Activated CD8-positive, alpha-beta T cell treated with anti-CD3 and anti-CD28 coated beads for 36 hours (primary cell): Measurements from ENCODE around the gene ERGIC3. TPM values are rescaled to one million over a fixed set of nuclear protein-coding genes. Genes with fewer than 3 reads are reported as not detected.
A peak's percentile ranks its signal among the peaks of the same experiment; 100 is the strongest.

Experiments
- ATAC-seq: fragments of 200-7000 bp; cut with Tn5 transposase; one replicate; pipeline ENCODE4 v1.10.0; 2021; ENCODE audit warnings: mild to moderate bottlenecking, moderate library complexity
- CTCF ChIA-PET: fragments of 350-600 bp; sonication (Branson Sonifier 250); formaldehyde crosslinking; loops from one replicate; lab custom pipeline; 2021; ENCODE audit warnings: antibody characterized with exemption; lab: Charles Lee
- POLR2A ChIA-PET: fragments of 350-600 bp; sonication (Branson Sonifier 250); formaldehyde crosslinking; loops from one replicate; lab custom pipeline; 2021; ENCODE audit warnings: antibody characterized with exemption; lab: Charles Lee
- DNase-seq: peaks from one replicate; pipeline ENCODE4 v3.0.0-alpha.2; 2020
- H3K27ac Mint-ChIP-seq: one replicate; pipeline ENCODE4 v1.8.0; 2021; ENCODE audit warnings: mild to moderate bottlenecking, mixed read lengths
- H3K27me3 Mint-ChIP-seq: one replicate; pipeline ENCODE4 v1.8.0; 2021; ENCODE audit warnings: mixed read lengths
- H3K36me3 Mint-ChIP-seq: one replicate; pipeline ENCODE4 v1.8.0; 2021; ENCODE audit warnings: low read depth, mixed read lengths
- H3K4me1 Mint-ChIP-seq: one replicate; pipeline ENCODE4 v1.8.0; 2021; ENCODE audit warnings: low read depth, mixed read lengths
- H3K4me3 Mint-ChIP-seq: one replicate; pipeline ENCODE4 v1.8.0; 2021; ENCODE audit warnings: mild to moderate bottlenecking, moderate library complexity, mixed read lengths
- H3K9me3 Mint-ChIP-seq: one replicate; pipeline ENCODE4 v1.8.0; 2021; ENCODE audit warnings: mixed read lengths
- CTCF ChIP-seq: fragments of 200-600 bp; IDR thresholded peaks from one replicate; pipeline ENCODE4 v1.8.0; 2022; ENCODE audit warnings: antibody characterized with exemption, mild to moderate bottlenecking
- intact Hi-C: fragments of 100-400 bp; cut with micrococcal nuclease; formaldehyde crosslinking; loops from one replicate; pipeline ENCODE4 v1.10.0; 2022
- total RNA-seq, 2 experiments: library from RNA; stranded (reverse); gene quantifications; one replicate each; pipeline ENCODE4 v1.2.3, GENCODE V29; 2021

The ERGIC3 gene
- total RNA-seq, 2 experiments from 2014 or later: 94.3 to 98.0 TPM

- H3K36me3 Mint-ChIP-seq: peaks cover 54% of the 10 kb centered on the region
- POLR2A ChIA-PET: interaction anchor here (0.9 kb wide), 1 partner anchor 14 kb away, joined by 3 read pairs; no protein-coding TSS in a partner anchor
Observed at GRCh38 chr20:35504751-35505150, 37.1 kb upstream of the ERGIC3 start.

GRCh38 chr20:35506179-35506578 is 35.7 kb upstream of the ERGIC3 start:
- H3K27ac Mint-ChIP-seq: peak overlapping the region; percentile 75
- no peak for DNase-seq
- peaks cover 46% of the 10 kb centered on the region for H3K36me3 Mint-ChIP-seq
- POLR2A ChIA-PET: interaction anchor here (1.0 to 1.1 kb wide), 3 partner anchors 8 to 12 kb away, joined by 3 read pairs; no protein-coding TSS in a partner anchor
- H3K9me3 Mint-ChIP-seq: no peaks in the 10 kb centered on the region
- H3K4me3 Mint-ChIP-seq: no peak overlapping the region
- no peak for TF ChIP-seq CTCF
- CTCF ChIA-PET: no interaction called here
- peaks cover 23% of the 10 kb centered on the region for H3K4me1 Mint-ChIP-seq
- peak; percentile 41 for ATAC-seq
- intact Hi-C loops: no loop called here
- no peaks in the 10 kb centered on the region for H3K27me3 Mint-ChIP-seq

More at GRCh38 chr20:35504751-35505150, 37.1 kb upstream of the ERGIC3 start:
- DNase-seq: no peak
- ATAC-seq: no peak
- intact Hi-C loops: no loop called here
- Mint-ChIP-seq H3K9me3 (no peaks in the 10 kb centered on the region), H3K4me1 (peaks cover 23% of the 10 kb centered on the region), H3K27ac (peak overlapping the region; percentile 51), H3K4me3 (no peak overlapping the region), H3K27me3 (no peaks in the 10 kb centered on the region)
- no peak for TF ChIP-seq CTCF
- CTCF ChIA-PET: interaction anchor here (0.8 kb wide), 1 partner anchor 42 kb away, joined by 3 read pairs; no protein-coding TSS in a partner anchor

- intact Hi-C loops: no loop called here
- POLR2A ChIA-PET: interaction anchor here (0.8 to 1.5 kb wide), 5 partner anchors 9 to 77 kb away, joined by 3 to 4 read pairs (median 3); partner anchors contain the start of gene ERGIC3
- H3K4me1 Mint-ChIP-seq: peaks cover 23% of the 10 kb centered on the region
- CTCF ChIA-PET: interaction anchor here (1.4 kb wide), 1 partner anchor 11 kb away, joined by 7 read pairs; no protein-coding TSS in a partner anchor
- H3K27me3 Mint-ChIP-seq: no peaks in the 10 kb centered on the region
- H3K36me3 Mint-ChIP-seq: peaks cover 51% of the 10 kb centered on the region
- peak overlapping the region; percentile 75 for H3K27ac Mint-ChIP-seq
- peak; percentile 31 for DNase-seq
- H3K9me3 Mint-ChIP-seq: no peaks in the 10 kb centered on the region
- ATAC-seq: peak; percentile 82
- no peak for TF ChIP-seq CTCF
- no peak overlapping the region for H3K4me3 Mint-ChIP-seq
Observed at GRCh38 chr20:35506872-35507638, 34.8 kb upstream of the ERGIC3 start.

GRCh38 chr20:35508493-35509218 is 33.2 kb upstream of the ERGIC3 start:
- H3K27me3 Mint-ChIP-seq: no peaks in the 10 kb centered on the region

More at GRCh38 chr20:35508493-35509218, 33.2 kb upstream of the ERGIC3 start:
- no peaks in the 10 kb centered on the region for H3K9me3 Mint-ChIP-seq
- H3K36me3 Mint-ChIP-seq: peaks cover 39% of the 10 kb centered on the region
- no peak overlapping the region for H3K4me3 Mint-ChIP-seq
- no peak overlapping the region for H3K27ac Mint-ChIP-seq
- no peak for ATAC-seq
- intact Hi-C loops: no loop called here
- no peak for DNase-seq
- no peak for TF ChIP-seq CTCF
- CTCF ChIA-PET: no interaction called here
- peaks cover 23% of the 10 kb centered on the region for H3K4me1 Mint-ChIP-seq
- POLR2A ChIA-PET: interaction anchor here (0.8 to 1.2 kb wide), 3 partner anchors 9 to 54 kb away, joined by 3 to 5 read pairs (median 3); partner anchors contain the start of gene CEP250
